Activated CD8-positive, alpha-beta memory T cell treated with anti-CD3 and anti-CD28 coated beads, Interleukin-2, amount 50 U/mL, for 24 hours (primary cell): ENCODE data around the gene CAMKMT.

ENCODE experiments used
- DNase-seq: peaks from one replicate; pipeline ENCODE4 v3.0.0-alpha.2; 2020; ENCODE audit errors: extremely low read depth

Gene CAMKMT

DNA sequence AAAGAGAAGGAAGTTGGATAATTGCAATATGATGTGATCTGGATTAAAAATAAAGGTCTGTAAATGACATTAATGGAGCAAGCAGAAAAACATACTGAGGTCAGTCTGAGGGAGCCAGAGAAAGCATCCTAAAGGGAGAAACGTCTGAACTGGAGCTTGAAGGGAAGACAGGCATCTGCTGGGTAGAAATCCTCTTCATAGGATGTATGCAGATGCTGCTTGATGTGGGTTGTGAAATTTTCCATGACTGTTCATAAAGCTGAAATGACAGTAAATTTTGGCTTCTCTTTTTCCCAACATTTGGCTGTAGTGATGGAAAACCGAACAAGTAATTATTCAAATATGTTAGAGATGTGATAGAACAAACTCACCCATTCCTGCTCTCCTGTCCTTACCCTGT, 287.6 kb downstream of the CAMKMT start:
- DNase-seq = no peak

DNA sequence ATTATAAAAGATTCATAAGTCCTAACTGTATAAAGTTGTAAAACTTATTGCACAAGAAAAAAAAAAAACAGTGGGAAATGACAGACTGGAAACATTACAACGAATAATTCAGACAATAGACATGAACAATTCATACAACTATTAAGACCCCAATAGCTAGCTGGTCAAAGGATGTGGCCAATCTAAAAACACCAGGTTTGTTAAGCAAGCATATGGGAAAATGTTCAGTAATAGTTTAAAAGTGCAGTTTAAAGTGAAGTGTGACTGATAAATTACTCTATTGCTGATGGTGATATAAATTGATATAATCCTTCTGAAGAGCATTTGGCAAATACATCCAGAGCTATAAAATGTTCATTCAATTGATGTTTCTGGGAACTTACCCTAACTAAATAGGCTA, 289.0 kb downstream of the CAMKMT start:
- DNase-seq = no peak

DNA sequence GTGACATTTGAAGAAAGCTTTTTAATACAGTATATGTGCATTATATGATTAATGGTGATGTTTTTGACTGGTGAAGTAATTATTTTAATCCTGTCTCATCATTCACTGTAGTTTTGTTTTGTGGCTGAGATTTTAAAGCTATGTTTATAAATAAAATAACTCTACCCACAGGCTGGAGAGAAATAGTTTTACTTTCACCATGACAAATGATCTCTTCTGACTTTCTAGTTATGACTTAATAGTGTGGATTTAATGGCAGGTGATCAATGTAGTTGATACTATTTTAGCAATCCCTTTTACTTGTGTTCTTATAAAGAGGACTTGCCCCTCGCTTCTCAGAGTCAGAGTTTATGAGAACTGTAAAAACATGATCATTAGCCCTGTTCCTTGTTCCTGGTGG, 290.2 kb downstream of the CAMKMT start:
- no peak for DNase-seq

DNA sequence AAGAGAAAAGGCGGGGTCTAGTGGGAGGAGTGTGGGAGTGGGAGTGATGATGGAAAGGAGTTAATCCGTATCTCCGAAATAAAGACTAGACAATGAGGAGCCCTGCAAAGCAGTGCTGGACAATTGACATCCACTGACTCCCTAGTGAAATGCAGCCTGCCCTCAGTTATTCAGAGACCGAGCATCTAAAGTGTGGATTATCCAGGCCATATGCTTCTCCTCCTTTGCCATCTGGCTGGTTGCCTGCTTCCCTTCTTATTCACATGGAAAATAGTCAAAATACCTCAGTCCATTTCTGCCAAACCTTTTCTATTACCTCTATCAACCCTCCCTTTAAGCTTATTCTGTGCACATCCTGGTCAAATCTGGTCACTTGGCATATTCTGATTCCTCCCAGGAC, 291.0 kb downstream of the CAMKMT start:
- DNase-seq = no peak

DNA sequence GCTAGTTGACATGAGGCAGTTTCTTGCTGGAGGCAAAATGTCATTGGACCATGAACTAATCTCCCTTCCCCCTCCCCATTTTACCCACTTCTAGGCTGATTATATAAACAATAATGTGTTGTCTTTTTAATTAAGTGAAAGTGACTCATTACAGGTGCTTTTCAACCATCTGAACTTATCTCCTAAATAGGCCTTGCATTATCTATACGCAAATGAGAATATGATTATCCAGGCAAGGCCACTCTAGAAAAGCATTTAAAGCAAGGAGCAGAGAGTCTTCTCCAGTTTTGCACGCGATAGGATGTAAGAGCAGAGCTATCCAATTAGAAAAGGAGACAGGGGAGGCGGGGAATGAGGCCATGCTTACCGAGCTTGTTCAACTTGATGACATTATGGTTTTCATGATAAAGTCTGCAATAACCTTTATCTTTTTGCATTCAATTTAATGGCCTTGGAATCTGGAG, 293.7 kb downstream of the CAMKMT start:
- no peak for DNase-seq

DNA sequence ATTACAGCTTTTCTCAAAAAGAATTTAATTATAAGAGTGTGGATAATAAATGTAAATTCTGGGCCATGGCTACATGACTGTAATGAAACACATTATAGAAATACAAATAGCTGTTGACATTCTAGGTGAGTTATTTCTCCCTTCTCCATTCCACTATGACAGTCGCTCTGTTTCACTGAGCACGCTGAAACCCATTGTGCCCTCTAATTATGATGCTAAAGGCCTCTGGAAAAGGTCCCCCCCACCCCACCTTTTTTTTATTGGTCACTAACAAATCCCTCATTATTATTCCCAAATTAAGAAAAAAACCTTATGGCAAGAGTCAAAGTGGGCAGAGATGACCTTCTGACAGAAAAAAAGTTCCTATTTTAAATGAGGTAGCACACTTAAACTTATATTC, 294.7 kb downstream of the CAMKMT start:
- DNase-seq = no peak

DNA sequence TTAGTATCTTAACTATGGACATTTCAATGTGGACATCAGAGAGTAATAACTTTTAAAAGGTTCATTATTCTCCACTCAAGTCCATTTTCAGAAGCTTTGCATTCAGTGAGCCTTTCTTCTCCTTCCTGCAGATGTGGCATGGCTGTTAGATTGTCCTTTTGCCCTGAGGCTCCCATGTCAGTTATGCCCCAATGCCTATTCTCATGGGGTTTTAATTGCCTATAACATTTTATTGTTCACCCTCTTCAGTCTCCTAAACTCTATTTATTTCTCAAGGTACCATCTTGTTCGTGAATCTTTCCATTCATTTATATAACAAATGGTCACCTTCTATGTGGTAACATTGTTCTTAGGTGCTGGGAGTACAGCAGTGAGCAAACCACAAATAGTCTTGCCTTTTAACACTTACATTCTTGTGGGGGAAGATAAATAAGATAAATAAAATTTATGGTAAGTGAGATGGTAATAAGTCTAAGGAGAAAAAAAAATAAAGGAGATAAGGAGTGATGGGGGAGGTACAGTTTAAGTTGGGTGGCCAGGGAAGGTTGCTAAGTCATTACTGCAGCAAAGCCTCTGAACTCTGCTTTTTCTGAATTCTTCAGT, 301.8 kb downstream of the CAMKMT start:
- DNase-seq = no peak

DNA sequence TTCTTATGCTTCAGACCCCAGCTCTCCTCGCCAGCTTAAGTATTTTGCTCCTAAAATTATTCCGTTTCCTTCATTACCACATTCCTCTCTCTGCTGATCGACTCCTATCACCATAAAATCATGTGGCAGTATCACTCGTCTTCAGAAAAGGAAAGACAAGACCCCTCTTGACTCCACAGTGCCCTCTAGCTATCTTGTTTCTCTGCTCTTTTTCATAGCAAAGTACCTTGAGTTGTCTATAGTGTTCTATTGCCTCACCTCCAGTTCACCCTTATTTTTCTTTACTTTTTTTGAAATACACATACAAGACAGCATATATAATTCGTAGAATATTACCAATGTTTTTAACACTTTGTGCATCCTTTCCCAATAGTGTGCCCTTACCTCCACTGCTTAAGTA, 306.6 kb downstream of the CAMKMT start:
- DNase-seq = no peak

DNA sequence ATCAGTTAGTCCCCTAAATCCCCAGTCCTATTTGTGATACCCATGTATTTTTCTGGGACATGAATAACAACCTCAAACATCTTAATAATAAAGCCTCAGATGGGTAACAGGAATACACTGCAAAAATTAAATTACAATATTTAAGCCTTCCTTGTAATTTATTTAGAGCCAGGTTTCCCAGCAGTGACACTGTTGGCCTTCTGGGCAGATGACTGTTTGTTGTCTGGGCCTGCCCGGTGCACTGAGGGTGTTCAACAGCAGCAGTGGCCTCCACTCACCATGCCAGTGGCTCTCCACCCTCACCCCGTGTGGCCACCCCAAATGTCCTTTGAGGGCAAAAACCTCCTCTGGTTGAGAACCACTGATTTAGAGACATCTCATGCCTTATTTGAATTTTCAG, 309.5 kb downstream of the CAMKMT start:
- DNase-seq = no peak

DNA sequence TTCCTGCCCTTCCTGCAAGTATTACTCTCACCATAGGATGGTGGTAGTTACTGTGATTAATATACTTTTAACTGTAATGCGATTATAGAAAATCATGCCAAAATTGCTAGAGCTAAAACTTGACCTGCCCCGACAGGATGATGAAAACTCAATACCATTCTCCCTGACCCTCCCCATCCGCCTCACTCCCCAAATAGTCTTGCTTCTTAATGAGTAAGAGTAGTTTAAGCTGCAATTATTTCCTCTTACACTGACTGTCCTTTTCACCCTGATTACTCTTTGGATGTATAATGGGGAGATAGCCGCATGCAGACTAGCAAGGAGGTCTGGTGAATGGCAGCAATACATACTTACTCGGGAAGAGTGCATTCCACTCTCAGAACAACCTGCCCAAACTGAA, 310.2 kb downstream of the CAMKMT start:
- DNase-seq = no peak

DNA sequence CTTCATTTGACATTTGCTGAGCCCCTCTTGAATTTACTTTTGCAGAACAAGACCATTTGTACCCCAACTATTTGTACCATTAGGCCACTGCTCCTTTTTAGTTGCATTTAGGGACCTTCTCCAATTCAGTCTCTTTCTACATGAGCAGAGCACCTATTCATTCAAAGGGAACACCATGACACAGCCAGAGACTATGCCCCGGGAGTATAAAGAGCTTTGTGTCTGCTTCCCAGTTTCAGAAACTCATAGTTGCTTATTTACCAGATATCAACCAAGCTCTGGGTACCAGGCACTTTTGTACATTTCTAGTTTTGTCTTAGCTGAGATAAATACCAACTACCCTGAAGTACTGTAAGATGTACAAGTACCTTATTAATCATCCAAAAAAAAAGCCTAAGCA, 310.7 kb downstream of the CAMKMT start:
- DNase-seq = no peak

DNA sequence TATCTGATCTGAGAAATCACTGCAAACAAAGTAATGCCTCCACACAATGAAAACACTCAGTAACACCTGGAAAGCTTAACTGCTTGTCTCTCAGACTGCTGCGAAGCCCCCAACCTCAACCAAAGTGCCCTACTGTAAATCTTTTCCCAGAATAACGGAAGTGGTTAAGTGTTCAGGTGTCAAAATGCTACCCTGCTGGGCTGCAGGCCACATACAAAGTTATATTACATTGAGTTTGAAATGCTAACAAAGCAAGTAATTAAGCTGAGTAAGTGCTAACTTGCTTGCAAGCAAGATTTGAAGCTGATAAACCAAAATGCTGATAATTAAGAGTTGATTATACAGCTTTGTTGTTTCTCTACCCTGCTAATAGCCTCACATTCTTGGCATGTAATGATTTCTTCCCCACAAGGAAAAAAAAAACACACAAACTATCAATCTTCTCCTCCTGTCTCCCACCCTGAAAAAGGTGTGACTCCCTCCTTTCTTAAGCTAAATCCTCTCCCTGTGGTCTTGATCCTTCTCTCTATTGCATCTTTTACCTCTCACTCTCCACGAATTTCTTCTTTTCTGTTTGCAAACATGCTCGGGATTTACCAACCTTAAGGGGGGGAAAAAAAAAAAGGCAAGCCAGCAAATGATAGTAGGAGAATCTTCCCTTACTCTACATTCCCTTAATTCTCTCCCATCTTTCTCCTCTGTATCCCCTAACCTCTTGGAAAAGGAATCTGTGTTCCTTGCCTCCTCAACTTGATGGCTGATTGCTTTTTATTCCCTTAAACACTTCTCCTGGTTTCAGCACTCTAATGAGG, 312.9 kb downstream of the CAMKMT start:
- no peak for DNase-seq

DNA sequence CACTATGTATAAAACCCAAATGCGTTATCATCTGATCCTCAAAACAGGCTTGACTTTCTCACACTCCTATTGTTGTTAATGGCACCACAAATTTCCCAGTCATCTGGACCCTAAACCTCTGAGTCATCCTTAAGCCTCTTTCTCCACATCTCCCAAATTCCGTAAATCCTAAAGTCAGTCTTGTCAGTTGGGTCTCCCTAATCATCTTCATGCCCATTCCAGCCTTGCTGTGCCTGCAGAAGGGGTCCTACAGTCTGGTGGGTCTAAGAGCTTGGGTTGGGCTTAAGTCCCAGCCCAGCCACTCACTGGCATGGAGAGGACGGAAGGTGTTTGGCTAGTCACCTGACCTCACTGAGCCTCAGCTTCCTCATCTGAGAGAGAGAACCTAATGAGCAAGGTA, 314.6 kb downstream of the CAMKMT start:
- no peak for DNase-seq

DNA sequence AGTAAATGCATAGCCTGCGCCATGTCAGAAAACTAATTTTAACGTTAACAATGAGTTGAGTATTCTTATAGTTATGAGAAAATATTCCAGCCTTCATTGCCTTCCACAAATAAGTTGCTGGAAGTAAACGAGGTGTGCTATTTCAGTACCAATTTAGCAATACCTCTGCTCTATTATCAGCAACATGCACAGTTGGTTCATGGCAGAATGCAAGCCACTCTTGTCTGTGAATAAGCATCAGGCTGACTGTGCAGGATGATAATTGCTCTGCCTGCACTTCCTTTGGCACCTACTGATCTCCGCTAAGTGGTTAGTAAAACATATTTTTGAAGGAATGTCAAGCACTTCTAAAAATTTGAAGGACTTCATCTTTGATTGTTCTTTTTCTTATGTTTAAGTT, 317.8 kb downstream of the CAMKMT start:
- no peak for DNase-seq

DNA sequence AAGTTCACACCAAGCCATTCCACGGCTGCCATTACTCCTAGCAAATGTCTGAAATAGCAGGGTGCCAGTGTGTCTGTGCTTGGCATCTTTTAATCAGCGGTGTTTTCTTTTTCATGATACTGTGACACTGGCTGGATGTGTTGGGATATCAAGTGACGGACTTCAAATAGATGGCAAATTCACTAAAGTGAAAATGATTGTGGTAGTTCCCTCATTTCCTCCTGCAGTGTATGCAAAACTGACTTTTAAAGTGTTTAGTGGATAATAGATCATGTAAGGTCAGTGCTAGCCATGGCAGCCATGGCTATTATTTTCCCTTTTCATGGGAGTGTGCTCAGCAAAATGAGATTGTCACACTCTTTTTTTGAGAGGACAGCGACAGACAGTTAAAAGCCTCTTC, 318.2 kb downstream of the CAMKMT start:
- no peak for DNase-seq

DNA sequence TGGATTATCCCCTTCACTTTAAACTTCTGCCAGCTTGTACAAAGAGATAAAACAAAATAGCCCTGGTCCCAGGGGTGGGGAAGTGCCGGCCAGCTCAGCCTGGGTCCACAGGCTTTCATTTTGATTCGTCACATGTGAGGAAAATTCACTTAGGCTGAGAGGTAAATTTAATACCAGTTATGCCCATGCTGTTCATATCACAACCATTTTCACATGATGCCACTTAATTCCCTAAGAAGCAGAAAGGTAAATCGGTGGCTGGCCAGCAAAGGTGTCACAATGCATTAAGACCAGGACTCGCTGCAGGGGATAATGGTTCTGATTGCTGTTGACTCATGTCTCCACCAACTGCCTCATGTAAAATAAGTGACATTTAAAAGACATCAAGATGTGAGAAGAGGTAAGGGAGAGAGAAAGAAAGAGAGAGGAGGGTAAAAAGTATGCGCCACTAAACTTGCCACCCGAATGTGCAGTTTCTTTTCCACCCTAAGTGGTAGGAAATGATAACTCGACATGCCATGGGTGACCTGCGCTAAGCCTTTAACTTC, 318.8 kb downstream of the CAMKMT start:
- no peak for DNase-seq

DNA sequence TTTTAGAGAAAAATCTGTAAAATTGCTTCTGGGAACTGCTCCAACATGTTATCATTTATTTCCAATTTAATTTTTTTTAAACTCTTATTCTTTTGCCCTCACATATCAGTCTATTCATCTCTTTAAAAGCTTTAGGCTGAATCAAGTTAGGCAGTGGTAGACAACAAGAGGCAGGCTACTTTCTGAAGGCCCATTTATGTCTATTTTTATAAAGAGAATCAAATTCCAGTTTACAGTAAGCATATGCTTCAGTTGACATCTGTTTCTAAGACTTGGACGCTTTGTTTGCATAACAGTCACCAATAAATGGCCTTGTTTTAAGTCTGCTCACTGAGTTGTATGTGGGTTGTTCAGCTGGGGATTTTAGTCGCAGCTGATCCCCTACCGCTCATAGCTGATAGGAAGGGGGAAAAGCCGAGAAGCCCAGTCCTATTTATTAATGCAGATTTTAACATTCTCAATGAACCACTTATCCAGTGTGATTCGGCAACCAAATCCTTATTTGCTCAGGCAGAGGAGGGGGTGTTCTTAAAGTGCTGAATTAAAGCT, 319.3 kb downstream of the CAMKMT start:
- no peak for DNase-seq

DNA sequence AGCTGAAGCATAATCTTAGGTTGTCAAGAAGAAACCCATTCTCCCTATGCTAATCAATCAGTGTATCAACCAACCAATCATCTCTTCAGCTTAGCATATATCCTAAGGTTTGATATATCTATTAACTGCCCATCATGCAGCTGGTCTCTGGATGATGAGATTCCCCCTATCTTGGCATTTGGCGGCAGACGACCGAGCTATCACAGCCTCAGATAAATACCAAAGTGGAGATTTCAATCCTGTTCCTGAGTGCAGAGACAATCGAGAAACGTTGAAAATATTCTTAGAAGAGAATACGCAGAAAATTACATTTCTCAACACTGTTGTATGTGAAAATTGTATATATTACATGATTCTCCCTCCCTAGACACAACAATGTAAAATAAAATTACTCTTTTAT, 320.7 kb downstream of the CAMKMT start:
- DNase-seq = no peak

DNA sequence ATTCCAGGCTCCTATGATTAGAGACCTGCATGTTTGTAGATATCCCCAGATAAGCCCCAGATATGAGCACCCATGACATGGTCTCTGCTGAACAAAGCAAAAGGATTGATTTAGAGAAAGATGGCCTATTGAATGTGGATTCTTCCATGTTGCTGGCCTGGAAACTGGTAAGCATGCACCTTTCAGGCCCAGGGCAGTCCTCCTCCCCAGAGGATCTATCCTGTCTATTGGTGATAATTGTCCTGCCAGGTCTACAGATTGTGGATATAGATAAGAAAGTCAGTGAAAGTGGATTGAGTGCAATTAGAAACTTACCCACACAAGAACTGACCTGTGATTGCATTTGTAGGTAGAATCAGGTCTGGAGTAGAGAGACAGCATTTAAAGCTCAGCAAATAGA, 322.8 kb downstream of the CAMKMT start:
- DNase-seq = no peak

DNA sequence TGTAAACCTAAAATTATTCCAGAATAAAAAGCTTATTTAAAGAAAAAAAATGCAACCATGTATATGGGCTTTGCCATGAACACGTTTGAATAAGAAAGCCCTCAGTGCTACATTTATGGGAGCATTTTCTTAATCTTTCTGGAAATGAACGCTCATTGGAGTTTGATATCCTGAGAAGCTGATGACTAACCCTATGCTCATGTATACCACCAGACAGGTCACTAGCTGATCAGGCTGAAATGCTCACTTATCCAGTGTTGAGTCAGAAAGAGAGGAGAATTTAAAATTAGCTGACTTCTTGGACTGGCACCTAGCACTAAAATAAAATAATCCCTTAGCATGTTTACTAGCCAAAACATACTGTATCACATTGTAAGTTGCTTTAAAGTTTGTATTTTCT, 324.8 kb downstream of the CAMKMT start:
- no peak for DNase-seq

DNA sequence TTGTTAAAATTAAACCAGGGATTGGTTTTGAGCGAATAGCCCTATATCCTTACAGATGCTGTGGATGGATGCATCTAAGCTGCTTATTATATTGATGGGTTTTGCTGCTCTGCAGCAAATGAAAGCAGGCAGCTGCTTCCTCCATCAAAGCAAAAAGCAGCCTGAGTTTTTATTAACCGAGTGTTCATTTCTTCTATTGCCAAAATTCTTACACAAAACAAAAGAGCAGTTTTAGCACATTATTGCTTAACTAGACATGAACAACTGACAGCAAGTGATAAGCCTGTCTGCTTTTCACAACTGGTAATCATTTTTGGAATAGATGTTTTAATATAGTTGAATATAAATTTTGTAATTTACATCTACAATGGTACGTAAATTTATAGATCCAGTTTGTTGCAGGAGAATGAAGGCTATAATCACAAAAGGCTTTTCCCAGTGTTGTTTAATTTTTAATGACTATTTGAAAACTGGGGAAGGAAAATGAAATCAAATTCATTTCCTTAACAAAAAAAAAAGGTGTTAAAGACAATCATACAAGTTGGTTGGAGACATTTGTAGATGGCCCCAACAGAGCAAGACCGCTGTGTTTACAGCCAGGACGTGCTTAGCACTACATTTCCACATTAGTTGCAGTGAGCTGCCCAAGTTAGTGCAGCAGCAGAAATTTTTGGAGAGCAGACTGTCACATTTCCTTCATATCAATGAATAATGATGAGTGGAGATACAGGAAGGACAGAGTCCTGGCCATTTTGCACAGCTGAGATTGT, 326.1 kb downstream of the CAMKMT start:
- no peak for DNase-seq

DNA sequence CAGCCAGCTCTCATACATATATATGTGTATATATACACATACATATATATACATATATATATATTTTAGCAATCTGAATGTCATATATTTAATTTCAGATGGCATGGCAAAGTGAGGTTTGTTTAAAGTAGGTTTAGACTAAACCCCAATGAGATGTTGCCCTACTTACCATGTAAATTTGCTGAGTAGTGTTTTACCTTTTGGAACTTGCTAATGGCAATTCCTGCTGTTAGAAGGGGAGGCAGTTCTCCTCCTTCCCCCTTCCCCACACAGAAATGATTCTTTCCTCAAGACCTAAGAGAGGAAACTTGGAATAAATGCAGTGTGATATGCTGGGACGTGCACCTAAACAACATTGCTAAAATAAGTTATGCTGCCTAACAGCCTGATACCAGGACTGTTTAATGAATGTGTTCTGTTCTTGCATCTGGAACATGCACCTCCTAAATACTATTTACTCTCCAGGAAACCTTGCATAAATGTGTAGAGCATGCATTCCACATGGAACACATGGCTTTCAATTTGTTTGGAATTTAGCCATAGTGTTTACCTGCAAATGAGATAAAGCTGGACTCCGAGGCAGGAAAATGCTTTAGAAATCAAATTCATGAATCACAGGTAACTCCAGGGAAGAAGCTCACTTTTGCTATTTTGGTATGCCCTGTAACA, 326.8 kb downstream of the CAMKMT start:
- no peak for DNase-seq
